ENCODE measurements around the gene RDM1.

- TF ChIP-seq POLR2A (IDR thresholded peaks at IDR 0.05), result no peak
- no peak for TF ChIP-seq CTCF (IDR thresholded peaks at IDR 0.05)
Observed at GRCh38 chr17:35909408-35909807, 21.2 kb downstream of the RDM1 start.

All from vagina (tissue), 2 donors.